SK-N-SH (cell line): ENCODE measurements around the gene SIDT2. TPM values are rescaled to one million over a fixed set of nuclear protein-coding genes. Genes with fewer than 3 reads are reported as not detected.

ENCODE experiments used
- CTCF ChIA-PET: fragments of 300-600, 350-600 bp; formaldehyde crosslinking; extraction: SDS; loops from one replicate; lab custom pipeline; 2021; lab: Yijun Ruan, JAX
- POLR2A ChIA-PET: fragments of 350-600 bp; sonication (Branson Sonifier 250); formaldehyde crosslinking; extraction: SDS; loops from one replicate; lab custom pipeline; 2020; ENCODE audit warnings: antibody characterized with exemption, inconsistent platforms; lab: Yijun Ruan, JAX
- DNase-seq: peaks from one replicate; pipeline ENCODE4 v3.0.0; 2012
- H2AFZ ChIP-seq: fragments of 200-600 bp; sonication (generic); 2 replicates; pipeline ENCODE4 v1.8.1; 2016; ENCODE audit warnings: antibody characterized with exemption, mild to moderate bottlenecking, low read depth
- H3F3A ChIP-seq: fragments of 200-600 bp; sonication (generic); replicated peaks from 2 replicates; pipeline ENCODE3; 2016; ENCODE audit warnings: antibody characterized with exemption, mild to moderate bottlenecking; ENCODE audit not compliant: insufficient read depth
- H3K27ac ChIP-seq, 2 experiments: fragments of 200-500 bp in 1 of 2; fragments of 200-600 bp in 1 of 2; sonication (Bioruptor generic) in 1 of 2; sonication (generic), shearing (Covaris generic) in 1 of 2; 2 replicates each; pipeline versions ENCODE4 v1.5.1 to v1.6.1; 2014 to 2016; ENCODE audit warnings: low read depth in 2 of 2, inconsistent platforms in 1 of 2, low read length in 1 of 2, mild to moderate bottlenecking in 1 of 2, mixed read lengths in 1 of 2
- H3K27me3 ChIP-seq: fragments of 200-600 bp; sonication (generic), shearing (Covaris generic); 2 replicates; pipeline ENCODE4 v1.6.1; 2016; ENCODE audit warnings: mixed run types; ENCODE audit not compliant: insufficient read depth
- H3K36me3 ChIP-seq, 2 experiments: fragments of 200-500 bp in 1 of 2; fragments of 200-600 bp in 1 of 2; sonication (Bioruptor generic) in 1 of 2; sonication (generic) in 1 of 2; replicated peaks in 1 of 2; 2 replicates each; pipeline versions ENCODE3 to v1.5.1; 2014 to 2016; ENCODE audit warnings: low read length in 1 of 2, mild to moderate bottlenecking in 1 of 2; ENCODE audit not compliant: insufficient read depth in 2 of 2, control insufficient read depth in 1 of 2
- H3K4me1 ChIP-seq, 2 experiments: fragments of 200-500 bp in 1 of 2; fragments of 200-600 bp in 1 of 2; sonication (Bioruptor generic) in 1 of 2; sonication (generic), shearing (Covaris generic) in 1 of 2; 2 replicates each; pipeline versions ENCODE4 v1.5.1 to v1.6.1; 2014 to 2016; ENCODE audit warnings: low read depth in 1 of 2, low read length in 1 of 2, mixed run types in 1 of 2; ENCODE audit not compliant: insufficient read depth in 2 of 2, control insufficient read depth in 1 of 2
- H3K4me2 ChIP-seq: fragments of 200-600 bp; sonication (generic), shearing (Covaris generic); 2 replicates; pipeline ENCODE4 v1.6.1; 2017; ENCODE audit warnings: mixed run types
- H3K4me3 ChIP-seq, 2 experiments: fragments of 200-500 bp in 1 of 2; fragments of 200-600 bp in 1 of 2; sonication (Bioruptor generic) in 1 of 2; sonication (generic), shearing (Covaris generic) in 1 of 2; 2 replicates each; pipeline versions ENCODE4 v1.5.1 to v1.8.1; 2014 to 2016; ENCODE audit warnings: low read depth in 2 of 2, inconsistent platforms in 1 of 2, low read length in 1 of 2, mild to moderate bottlenecking in 1 of 2, mixed read lengths in 1 of 2, moderate library complexity in 1 of 2
- H3K79me2 ChIP-seq: fragments of 200-600 bp; sonication (generic); 2 replicates; pipeline ENCODE4 v1.8.1; 2017; ENCODE audit warnings: mild to moderate bottlenecking; ENCODE audit not compliant: insufficient read depth
- H3K9ac ChIP-seq: fragments of 200-600 bp; sonication (generic); 2 replicates; pipeline ENCODE4 v1.6.1; 2017; ENCODE audit warnings: mixed run types
- H3K9me2 ChIP-seq: fragments of 200-600 bp; sonication (generic); 2 replicates; pipeline ENCODE4 v1.6.1; 2017; ENCODE audit warnings: mixed run types
- H3K9me3 ChIP-seq: fragments of 200-600 bp; sonication (generic); 2 replicates; pipeline ENCODE4 v1.6.1; 2017; ENCODE audit warnings: mixed run types, mild to moderate bottlenecking, moderate library complexity
- H4K20me1 ChIP-seq: fragments of 200-600 bp; sonication (generic); 2 replicates; pipeline ENCODE4 v1.6.1; 2017; ENCODE audit warnings: mild to moderate bottlenecking, mixed run types; ENCODE audit not compliant: insufficient read depth
- CHD2 ChIP-seq: fragments of 150-350 bp; IDR thresholded peaks from 2 replicates; pipeline ENCODE4 v1.6.1; 2018; ENCODE audit warnings: low read length; ENCODE audit not compliant: partially characterized antibody
- EZH2phosphoT487 ChIP-seq: fragments of 200-600 bp; sonication (generic); IDR thresholded peaks from 2 replicates; pipeline ENCODE4 v1.6.1; 2017; ENCODE audit warnings: low read depth, mixed run types, mild to moderate bottlenecking, antibody characterized with exemption, moderate library complexity, borderline replicate concordance
- FOSL2 ChIP-seq: IDR thresholded peaks from 2 replicates; pipeline ENCODE4 v1.4.0; 2012; ENCODE audit warnings: low read depth, mild to moderate bottlenecking, moderate library complexity, borderline replicate concordance
- FOXM1 ChIP-seq: IDR thresholded peaks from 2 replicates; pipeline ENCODE4 v1.4.0; 2012; ENCODE audit warnings: low read depth, mild to moderate bottlenecking
- MEF2A ChIP-seq: IDR thresholded peaks from 2 replicates; pipeline ENCODE4 v1.4.0; 2012; ENCODE audit warnings: low read depth, borderline replicate concordance
- NRF1 ChIP-seq: IDR thresholded peaks from 2 replicates; pipeline ENCODE4 v1.6.1; 2012; ENCODE audit warnings: low read depth, mild to moderate bottlenecking, low read length
- RAD21 ChIP-seq: IDR thresholded peaks from 2 replicates; pipeline ENCODE4 v1.6.1; 2012; ENCODE audit warnings: mild to moderate bottlenecking, low read length
- RCOR1 ChIP-seq: fragments of 150-350 bp; IDR thresholded peaks from 2 replicates; pipeline ENCODE4 v1.6.1; 2017; ENCODE audit warnings: antibody characterized with exemption, low read length
- RFX5 ChIP-seq: IDR thresholded peaks from 2 replicates; pipeline ENCODE4 v1.6.1; 2012; ENCODE audit warnings: mild to moderate bottlenecking, improper control_type of control experiment, low read length
- SIN3A ChIP-seq: IDR thresholded peaks from 2 replicates; pipeline ENCODE4 v1.6.1; 2012; ENCODE audit warnings: low read depth, mild to moderate bottlenecking, low read length, moderate library complexity, borderline replicate concordance
- TCF12 ChIP-seq: IDR thresholded peaks from 2 replicates; pipeline ENCODE4 v1.4.0; 2012
- TEAD4 ChIP-seq: IDR thresholded peaks from 2 replicates; pipeline ENCODE4 v1.4.0; 2012; ENCODE audit warnings: mild to moderate bottlenecking, borderline replicate concordance; ENCODE audit not compliant: insufficient read depth
- WGBS: methylation state at CpG from one replicate; pipeline ENCODE4 v1.1.6; 2017; ENCODE audit warnings: low lambda C conversion rate; 5-methylcytosine and 5-hydroxymethylcytosine counted together
- polyA plus RNA-seq, 3 experiments: library from polyadenylated mRNA; depleted of rRNA; stranded (reverse); fragments of >200 nt; gene quantifications; 2 replicates each; pipeline ENCODE4 v1.2.3, GENCODE V29; 2012
- TF ChIP-seq, protein P1 (sequence below): fragments of 150-350 bp; IDR thresholded peaks from 2 replicates; pipeline ENCODE4 v1.6.1; 2016; ENCODE audit warnings: mild to moderate bottlenecking, low read depth, low read length
- TF ChIP-seq, protein P2 (sequence below): fragments of 200-600 bp; sonication (generic); IDR thresholded peaks from 2 replicates; pipeline ENCODE4 v1.6.1; 2017; ENCODE audit warnings: antibody characterized with exemption, mild to moderate bottlenecking, moderate library complexity
- TF ChIP-seq, protein P3 (sequence below): IDR thresholded peaks from 2 replicates; pipeline ENCODE4 v1.4.0; 2012; ENCODE audit warnings: low read depth, borderline replicate concordance
- TF ChIP-seq, protein P4 (sequence below): IDR thresholded peaks from 2 replicates; pipeline ENCODE4; 2012

The SIDT2 gene
- polyA plus RNA-seq, 1 of the 3 experiments (the other 2 are of a cell fraction) = 17.5 TPM

DNA sequence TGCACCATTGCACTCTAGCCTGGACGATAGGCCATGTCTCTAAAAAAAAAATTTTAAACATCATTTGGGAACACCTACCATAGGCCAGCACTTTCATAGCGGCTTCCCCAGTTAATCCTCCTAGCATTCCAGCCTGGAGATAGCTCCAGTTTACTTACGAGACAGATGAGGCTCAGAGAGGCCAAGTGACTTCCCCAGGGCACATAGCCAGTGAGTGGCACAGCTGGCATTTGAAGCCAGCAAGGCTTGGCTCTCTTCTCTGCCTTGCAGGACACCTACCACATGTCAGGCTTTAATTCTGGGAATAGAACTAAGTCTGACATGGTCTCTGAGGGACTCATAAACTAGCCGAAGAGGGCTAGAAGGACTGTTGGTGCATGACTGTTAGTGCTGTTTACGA, 15.7 kb downstream of the SIDT2 start:
- Histone ChIP-seq H3K9me3 (no peaks in the 10 kb centered on the region), H2AFZ (no peak overlapping the region), H4K20me1 (no peaks in the 10 kb centered on the region), H3K4me3 (no peak overlapping the region), H3K27ac (no peak overlapping the region), H3F3A (peaks cover 4% of the 10 kb centered on the region), H3K27me3 (no peaks in the 10 kb centered on the region), H3K4me1 (peaks cover 6 to 9% of the 10 kb centered on the region in 2 experiments; a peak in 3 of 4 replicates), H3K9me2 (no peaks in the 10 kb centered on the region), H3K9ac (no peak overlapping the region), H3K4me2 (no peak overlapping the region), H3K79me2 (peaks cover 19% of the 10 kb centered on the region), H3K36me3 (peaks cover 0 to 13% of the 10 kb centered on the region in 2 experiments)
- 98% methylated on average over 5 of the region's 5 CpGs for WGBS
- no peak for DNase-seq
- CTCF ChIA-PET = interaction anchor here (0.8 kb wide), 1 partner anchor 32 kb away, joined by 3 read pairs; no protein-coding TSS in a partner anchor
- TF ChIP-seq RAD21 = no peak
- TF ChIP-seq MEF2A = no peak
- POLR2A ChIA-PET = interaction anchor here (0.6 to 1.0 kb wide), 2 partner anchors 16 to 21 kb away, joined by 3 read pairs; partner anchors contain the start of gene SIDT2

DNA sequence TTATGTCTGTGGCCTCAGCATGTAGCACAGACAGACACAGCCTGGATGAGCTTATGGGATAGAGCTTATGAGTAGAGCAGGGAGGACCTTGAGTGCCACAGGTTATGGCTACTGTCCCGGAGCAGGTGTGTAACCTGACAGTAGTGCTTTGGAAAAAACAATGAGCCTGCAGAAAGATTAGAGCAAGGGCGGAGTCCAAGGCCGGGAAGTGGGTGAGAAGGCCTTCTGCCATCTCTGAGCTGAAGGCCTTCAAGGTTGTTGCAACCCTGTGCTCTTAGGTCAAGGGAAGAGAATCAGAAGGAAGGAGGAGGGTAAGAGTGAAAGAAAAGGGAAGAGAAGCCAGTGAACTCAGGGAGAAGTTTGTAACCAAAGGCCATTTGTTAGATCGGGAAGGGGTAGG, 16.7 kb downstream of the SIDT2 start:
- Histone ChIP-seq H4K20me1 (no peaks in the 10 kb centered on the region), H3K9ac (no peak overlapping the region), H3K36me3 (peaks cover 0 to 11% of the 10 kb centered on the region in 2 experiments), H3K4me2 (no peak overlapping the region), H3K27ac (no peak overlapping the region), H3K9me3 (no peaks in the 10 kb centered on the region), H3K4me1 (peaks cover 6 to 9% of the 10 kb centered on the region in 2 experiments; a peak in 3 of 4 replicates), H3K27me3 (no peaks in the 10 kb centered on the region), H3K4me3 (no peak overlapping the region), H3K9me2 (no peaks in the 10 kb centered on the region), H3K79me2 (peaks cover 29% of the 10 kb centered on the region), H3F3A (peaks cover 4% of the 10 kb centered on the region), H2AFZ (no peak overlapping the region)
- CTCF ChIA-PET = no interaction called here
- POLR2A ChIA-PET = no interaction called here
- DNase-seq = no peak
- TF ChIP-seq CHD2 (no peak), FOSL2 (no peak), TEAD4 (no peak), FOXM1 (no peak), TCF12 (no peak), SIN3A (no peak), MEF2A (no peak), RCOR1 (no peak), EZH2phosphoT487 (no peak), RFX5 (no peak), NRF1 (no peak)
- TF ChIP-seq, protein P1, sequence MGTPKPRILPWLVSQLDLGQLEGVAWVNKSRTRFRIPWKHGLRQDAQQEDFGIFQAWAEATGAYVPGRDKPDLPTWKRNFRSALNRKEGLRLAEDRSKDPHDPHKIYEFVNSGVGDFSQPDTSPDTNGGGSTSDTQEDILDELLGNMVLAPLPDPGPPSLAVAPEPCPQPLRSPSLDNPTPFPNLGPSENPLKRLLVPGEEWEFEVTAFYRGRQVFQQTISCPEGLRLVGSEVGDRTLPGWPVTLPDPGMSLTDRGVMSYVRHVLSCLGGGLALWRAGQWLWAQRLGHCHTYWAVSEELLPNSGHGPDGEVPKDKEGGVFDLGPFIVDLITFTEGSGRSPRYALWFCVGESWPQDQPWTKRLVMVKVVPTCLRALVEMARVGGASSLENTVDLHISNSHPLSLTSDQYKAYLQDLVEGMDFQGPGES = no peak
- TF ChIP-seq, protein P2, sequence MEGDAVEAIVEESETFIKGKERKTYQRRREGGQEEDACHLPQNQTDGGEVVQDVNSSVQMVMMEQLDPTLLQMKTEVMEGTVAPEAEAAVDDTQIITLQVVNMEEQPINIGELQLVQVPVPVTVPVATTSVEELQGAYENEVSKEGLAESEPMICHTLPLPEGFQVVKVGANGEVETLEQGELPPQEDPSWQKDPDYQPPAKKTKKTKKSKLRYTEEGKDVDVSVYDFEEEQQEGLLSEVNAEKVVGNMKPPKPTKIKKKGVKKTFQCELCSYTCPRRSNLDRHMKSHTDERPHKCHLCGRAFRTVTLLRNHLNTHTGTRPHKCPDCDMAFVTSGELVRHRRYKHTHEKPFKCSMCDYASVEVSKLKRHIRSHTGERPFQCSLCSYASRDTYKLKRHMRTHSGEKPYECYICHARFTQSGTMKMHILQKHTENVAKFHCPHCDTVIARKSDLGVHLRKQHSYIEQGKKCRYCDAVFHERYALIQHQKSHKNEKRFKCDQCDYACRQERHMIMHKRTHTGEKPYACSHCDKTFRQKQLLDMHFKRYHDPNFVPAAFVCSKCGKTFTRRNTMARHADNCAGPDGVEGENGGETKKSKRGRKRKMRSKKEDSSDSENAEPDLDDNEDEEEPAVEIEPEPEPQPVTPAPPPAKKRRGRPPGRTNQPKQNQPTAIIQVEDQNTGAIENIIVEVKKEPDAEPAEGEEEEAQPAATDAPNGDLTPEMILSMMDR = no peak
- TF ChIP-seq, protein P3, sequence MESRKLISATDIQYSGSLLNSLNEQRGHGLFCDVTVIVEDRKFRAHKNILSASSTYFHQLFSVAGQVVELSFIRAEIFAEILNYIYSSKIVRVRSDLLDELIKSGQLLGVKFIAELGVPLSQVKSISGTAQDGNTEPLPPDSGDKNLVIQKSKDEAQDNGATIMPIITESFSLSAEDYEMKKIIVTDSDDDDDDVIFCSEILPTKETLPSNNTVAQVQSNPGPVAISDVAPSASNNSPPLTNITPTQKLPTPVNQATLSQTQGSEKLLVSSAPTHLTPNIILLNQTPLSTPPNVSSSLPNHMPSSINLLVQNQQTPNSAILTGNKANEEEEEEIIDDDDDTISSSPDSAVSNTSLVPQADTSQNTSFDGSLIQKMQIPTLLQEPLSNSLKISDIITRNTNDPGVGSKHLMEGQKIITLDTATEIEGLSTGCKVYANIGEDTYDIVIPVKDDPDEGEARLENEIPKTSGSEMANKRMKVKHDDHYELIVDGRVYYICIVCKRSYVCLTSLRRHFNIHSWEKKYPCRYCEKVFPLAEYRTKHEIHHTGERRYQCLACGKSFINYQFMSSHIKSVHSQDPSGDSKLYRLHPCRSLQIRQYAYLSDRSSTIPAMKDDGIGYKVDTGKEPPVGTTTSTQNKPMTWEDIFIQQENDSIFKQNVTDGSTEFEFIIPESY = no peak
- TF ChIP-seq, protein P4, sequence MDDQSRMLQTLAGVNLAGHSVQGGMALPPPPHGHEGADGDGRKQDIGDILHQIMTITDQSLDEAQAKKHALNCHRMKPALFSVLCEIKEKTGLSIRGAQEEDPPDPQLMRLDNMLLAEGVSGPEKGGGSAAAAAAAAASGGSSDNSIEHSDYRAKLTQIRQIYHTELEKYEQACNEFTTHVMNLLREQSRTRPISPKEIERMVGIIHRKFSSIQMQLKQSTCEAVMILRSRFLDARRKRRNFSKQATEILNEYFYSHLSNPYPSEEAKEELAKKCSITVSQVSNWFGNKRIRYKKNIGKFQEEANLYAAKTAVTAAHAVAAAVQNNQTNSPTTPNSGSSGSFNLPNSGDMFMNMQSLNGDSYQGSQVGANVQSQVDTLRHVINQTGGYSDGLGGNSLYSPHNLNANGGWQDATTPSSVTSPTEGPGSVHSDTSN = no peak
- 86% methylated on average over 4 of the region's 4 CpGs for WGBS
